ENCODE results near the gene MILR1. TPM values are rescaled to one million over a fixed set of nuclear protein-coding genes. Genes with fewer than 3 reads are reported as not detected.

Gene MILR1
- polyA plus RNA-seq, 2 of the 4 experiments (the other 2 are of a cell fraction) = 2.3 to 12.2 TPM

GRCh38 chr17:64472564-64472963, 23.6 kb downstream of the MILR1 start:
- CTCF ChIA-PET = interaction anchor here (0.5 kb wide), 1 partner anchor 173 kb away, joined by 3 read pairs; no protein-coding TSS in a partner anchor
- ATAC-seq = peak in 1 of 2 experiments; percentile 62; a peak in 3 of 6 replicates

GRCh38 chr17:64477849-64478248, 28.9 kb downstream of the MILR1 start:
- FAIRE-seq = no peak
- CTCF ChIA-PET = interaction anchor here (0.8 to 14.0 kb wide), 6 partner anchors 14 to 313 kb away, joined by 3 to 146 read pairs (median 4); no protein-coding TSS in a partner anchor

More at GRCh38 chr17:64472564-64472963, 23.6 kb downstream of the MILR1 start:
- no peak overlapping the region for H3K27ac ChIP-seq
- H3K4me1 ChIP-seq = no peaks in the 10 kb centered on the region
- 90% methylated on average over 2 of the region's 2 CpGs for WGBS (ENCODE audit: missing lambda C conversion rate)
- no peak for DNase-seq (ENCODE audit: low read depth in 1 of 2, low spot score in 1 of 2)
- H3K4me2 ChIP-seq = no peak overlapping the region
- POLR2A ChIA-PET = no interaction called here
- no peak for FAIRE-seq
- no peak for TF ChIP-seq EHMT2 (IDR thresholded peaks at IDR 0.05; ENCODE audit: low read depth)
- no peak for TF ChIP-seq EP300 (IDR thresholded peaks at IDR 0.05)
- TF ChIP-seq SMC3 (IDR thresholded peaks at IDR 0.05) = no peak
- TF ChIP-seq PBX3 (IDR thresholded peaks at IDR 0.05) = no peak
- no peak for TF ChIP-seq CTCF (IDR thresholded peaks at IDR 0.05)
- TF ChIP-seq EHF (CRISPR knock-in tag; IDR thresholded peaks at IDR 0.05) = no peak
- TF ChIP-seq RAD21 (conservative IDR thresholded peaks at IDR 0.05 in 1 of 2, IDR thresholded peaks at IDR 0.05 in 1 of 2) = no peak
- TF ChIP-seq ZNF302 (CRISPR knock-in tag; IDR thresholded peaks at IDR 0.05) = no peak
- TF ChIP-seq TFCP2L1 (CRISPR knock-in tag; IDR thresholded peaks at IDR 0.05) = no peak
- no peak for TF ChIP-seq ZFP36 (IDR thresholded peaks at IDR 0.05; ENCODE audit: borderline replicate concordance, partially characterized antibody)
- H3K9me3 ChIP-seq = no peaks in the 10 kb centered on the region
- no peak overlapping the region for H3K4me3 ChIP-seq

More at GRCh38 chr17:64477849-64478248, 28.9 kb downstream of the MILR1 start:
- no peak overlapping the region for H3K27ac ChIP-seq
- no peak overlapping the region for H3K4me3 ChIP-seq
- no peak for TF ChIP-seq USF2 (IDR thresholded peaks at IDR 0.05)
- TF ChIP-seq CHD4 (IDR thresholded peaks at IDR 0.05; ENCODE audit: borderline replicate concordance) = no peak
- TF ChIP-seq JUNB (IDR thresholded peaks at IDR 0.05) = no peak
- no peak for TF ChIP-seq ZNF302 (CRISPR knock-in tag; IDR thresholded peaks at IDR 0.05)
- TF ChIP-seq ESRRA (IDR thresholded peaks at IDR 0.05; ENCODE audit: borderline replicate concordance, low read length) = no peak
- TF ChIP-seq FOXS1 (CRISPR knock-in tag; IDR thresholded peaks at IDR 0.05) = no peak
- TF ChIP-seq PBX3 (IDR thresholded peaks at IDR 0.05) = no peak
- TF ChIP-seq HOXA7 (CRISPR knock-in tag; IDR thresholded peaks at IDR 0.05) = no peak
- TF ChIP-seq BCL3 (IDR thresholded peaks at IDR 0.05) = no peak
- no peak for TF ChIP-seq EP300 (IDR thresholded peaks at IDR 0.05)
- TF ChIP-seq RARB (CRISPR knock-in tag; IDR thresholded peaks at IDR 0.05) = no peak
- no peak for TF ChIP-seq PHF8 (IDR thresholded peaks at IDR 0.05; ENCODE audit: borderline replicate concordance, low read depth)
- no peak overlapping the region for H3K4me2 ChIP-seq
- POLR2A ChIA-PET = interaction anchor here (0.6 kb wide), 1 partner anchor 14 kb away, joined by 3 read pairs; no protein-coding TSS in a partner anchor
- H3K4me1 ChIP-seq = peaks cover 4% of the 10 kb centered on the region; the same call in 1 of the 3 replicates
- ATAC-seq (no peak), DNase-seq (ENCODE audit: low read depth in 1 of 2, low spot score in 1 of 2) (no peak)
- 14% methylated on average over 1 of the region's 1 CpG for WGBS (ENCODE audit: missing lambda C conversion rate)
- H3K9me3 ChIP-seq = no peaks in the 10 kb centered on the region

Measured in A549 (cell line).